ENCODE data around the gene AUTS2. TPM values are rescaled to one million over a fixed set of nuclear protein-coding genes. Genes with fewer than 3 reads are reported as not detected.

AUTS2 gene
- polyA plus RNA-seq, 1 donor from 2014 or later: 97.3 TPM

- Histone ChIP-seq H3K36me3 (ENCODE audit: insufficient read depth, low read length) (no peaks in the 10 kb centered on the region), H3K27me3 (ENCODE audit: insufficient read depth, low read depth, low read length) (no peaks in the 10 kb centered on the region), H3K9me3 (ENCODE audit: low read length) (no peaks in the 10 kb centered on the region), H3F3A (ENCODE audit: insufficient read depth, low read length, poor library complexity, severe bottlenecking) (peaks cover 5% of the 10 kb centered on the region), H4K20me1 (ENCODE audit: insufficient read depth) (no peaks in the 10 kb centered on the region), H3K4me2 (ENCODE audit: low read length) (no peak overlapping the region), H3K9ac (ENCODE audit: low read length) (no peak overlapping the region), H2AFZ (ENCODE audit: low read depth, low read length) (no peak overlapping the region), H3K9me2 (ENCODE audit: insufficient read depth, low read length) (no peaks in the 10 kb centered on the region), H3K27ac (ENCODE audit: low read length) (no peak overlapping the region), H3K79me2 (replicated peaks; ENCODE audit: insufficient read depth, low read length) (peaks cover 62% of the 10 kb centered on the region), H3K4me3 (ENCODE audit: low read length) (no peak overlapping the region)
- no peak for TF ChIP-seq CTCF (IDR thresholded peaks at IDR 0.05; ENCODE audit: poor library complexity, severe bottlenecking)
- TF ChIP-seq EP300 (conservative IDR thresholded peaks at IDR 0.05; ENCODE audit: poor library complexity, severe bottlenecking): no peak
- TF ChIP-seq MXI1 (conservative IDR thresholded peaks at IDR 0.05; ENCODE audit: poor library complexity, severe bottlenecking): no peak
- TF ChIP-seq EZH2 (IDR thresholded peaks at IDR 0.05; ENCODE audit: borderline replicate concordance, insufficient read depth, low read length, poor library complexity, severe bottlenecking): no peak
- TF ChIP-seq SMC3 (conservative IDR thresholded peaks at IDR 0.05; ENCODE audit: poor library complexity): no peak
- no peak for TF ChIP-seq RAD21 (conservative IDR thresholded peaks at IDR 0.05)
- TF ChIP-seq REST (IDR thresholded peaks at IDR 0.05; ENCODE audit: borderline replicate concordance): no peak
- TF ChIP-seq POLR2AphosphoS5 (IDR thresholded peaks at IDR 0.05): no peak
Measured at GRCh38 chr7:69732203-69732602, 133.9 kb downstream of the AUTS2 start.

GRCh38 chr7:69735582-69735981 lies 137.3 kb downstream of the AUTS2 start:
- no peak overlapping the region for H3K4me2 ChIP-seq (ENCODE audit: low read length)
- no peaks in the 10 kb centered on the region for H3K9me3 ChIP-seq (ENCODE audit: low read length)
- no peaks in the 10 kb centered on the region for H4K20me1 ChIP-seq (ENCODE audit: insufficient read depth)
- no peak overlapping the region for H3K4me3 ChIP-seq (ENCODE audit: low read length)
- no peak overlapping the region for H3K9ac ChIP-seq (ENCODE audit: low read length)
- H3K36me3 ChIP-seq (ENCODE audit: insufficient read depth, low read length): no peaks in the 10 kb centered on the region
- no peak overlapping the region for H2AFZ ChIP-seq (ENCODE audit: low read depth, low read length)
- peaks cover 64% of the 10 kb centered on the region for H3K79me2 ChIP-seq (replicated peaks; ENCODE audit: insufficient read depth, low read length)
- H3K9me2 ChIP-seq (ENCODE audit: insufficient read depth, low read length): no peaks in the 10 kb centered on the region
- TF ChIP-seq EP300 (conservative IDR thresholded peaks at IDR 0.05; ENCODE audit: poor library complexity, severe bottlenecking): no peak
- TF ChIP-seq MXI1 (conservative IDR thresholded peaks at IDR 0.05; ENCODE audit: poor library complexity, severe bottlenecking): no peak
- TF ChIP-seq RAD21 (conservative IDR thresholded peaks at IDR 0.05): no peak
- TF ChIP-seq EZH2 (IDR thresholded peaks at IDR 0.05; ENCODE audit: borderline replicate concordance, insufficient read depth, low read length, poor library complexity, severe bottlenecking): no peak
- TF ChIP-seq REST (IDR thresholded peaks at IDR 0.05; ENCODE audit: borderline replicate concordance): no peak
- TF ChIP-seq SMC3 (conservative IDR thresholded peaks at IDR 0.05; ENCODE audit: poor library complexity): no peak
- TF ChIP-seq POLR2AphosphoS5 (IDR thresholded peaks at IDR 0.05): no peak
- no peak for TF ChIP-seq TAF1 (IDR thresholded peaks at IDR 0.05; ENCODE audit: low read depth)
- TF ChIP-seq CTCF (IDR thresholded peaks at IDR 0.05; ENCODE audit: poor library complexity, severe bottlenecking): no peak
- no peaks in the 10 kb centered on the region for H3K27me3 ChIP-seq (ENCODE audit: insufficient read depth, low read depth, low read length)
- peaks cover 5% of the 10 kb centered on the region for H3F3A ChIP-seq (ENCODE audit: insufficient read depth, low read length, poor library complexity, severe bottlenecking)
- H3K27ac ChIP-seq (ENCODE audit: low read length): no peak overlapping the region
